ENCODE results near the gene MFF.
"Not testable (repeated sequence)": the region's sequence is repeated elsewhere in the genome, so short reads cannot be mapped to it uniquely, and the experiment has no call there.

Gene MFF

GRCh38 chr2:227370791-227371312 is 45.8 kb downstream of the MFF start:
- H3K4me3 ChIP-seq (ENCODE audit: insufficient read depth, low read depth, low read length, poor library complexity, severe bottlenecking), result no peak overlapping the region
- H3K27me3 ChIP-seq (replicated peaks; ENCODE audit: control insufficient read depth, insufficient read depth, low read length, poor library complexity, severe bottlenecking), result no peaks in the 10 kb centered on the region
- no peak overlapping the region for H3K27ac ChIP-seq (ENCODE audit: insufficient read depth, low read length, poor library complexity, severe bottlenecking)
- no peaks in the 10 kb centered on the region for H3K4me1 ChIP-seq (ENCODE audit: control insufficient read depth, insufficient read depth, low read length, poor library complexity, severe bottlenecking)
- no peaks in the 10 kb centered on the region for H3K36me3 ChIP-seq (ENCODE audit: control insufficient read depth, insufficient read depth, low read length)
- no peak for DNase-seq
- H3K9me3 ChIP-seq (ENCODE audit: control insufficient read depth, low read length), result no peaks in the 10 kb centered on the region

- Histone ChIP-seq H3K4me3 (ENCODE audit: insufficient read depth, low read depth, low read length, poor library complexity, severe bottlenecking) (no peak overlapping the region), H3K36me3 (ENCODE audit: control insufficient read depth, insufficient read depth, low read length) (no peaks in the 10 kb centered on the region), H3K27me3 (replicated peaks; ENCODE audit: control insufficient read depth, insufficient read depth, low read length, poor library complexity, severe bottlenecking) (no peaks in the 10 kb centered on the region), H3K9me3 (ENCODE audit: control insufficient read depth, low read length) (no peaks in the 10 kb centered on the region), H3K27ac (ENCODE audit: insufficient read depth, low read length, poor library complexity, severe bottlenecking) (no peak overlapping the region), H3K4me1 (ENCODE audit: control insufficient read depth, insufficient read depth, low read length, poor library complexity, severe bottlenecking) (no peaks in the 10 kb centered on the region)
- no peak for DNase-seq
Measured at GRCh38 chr2:227373389-227373788, 48.3 kb downstream of the MFF start.

DNA sequence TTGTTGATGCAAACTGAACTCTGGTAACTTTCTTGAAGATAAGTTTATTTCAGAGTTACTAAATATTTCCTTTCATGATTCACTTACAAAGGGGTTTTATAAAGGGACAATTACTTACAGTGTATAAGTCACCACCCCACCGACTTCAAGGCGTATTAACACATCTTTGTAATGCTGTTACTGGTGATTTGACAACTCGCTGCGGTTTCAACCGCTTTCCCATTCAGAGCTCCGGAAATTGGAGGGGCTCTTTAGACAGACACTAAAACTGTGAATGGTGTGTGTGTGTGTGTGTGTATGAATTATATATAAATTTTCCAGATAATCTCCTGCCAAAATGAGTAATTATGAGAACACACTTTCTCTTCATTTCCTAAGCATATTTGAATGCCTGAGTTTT is 49.1 kb downstream of the MFF start:
- Histone ChIP-seq H3K4me3 (ENCODE audit: insufficient read depth, low read depth, low read length, poor library complexity, severe bottlenecking) (no peak overlapping the region), H3K27ac (ENCODE audit: insufficient read depth, low read length, poor library complexity, severe bottlenecking) (no peak overlapping the region), H3K27me3 (replicated peaks; ENCODE audit: control insufficient read depth, insufficient read depth, low read length, poor library complexity, severe bottlenecking) (no peaks in the 10 kb centered on the region), H3K9me3 (ENCODE audit: control insufficient read depth, low read length) (no peaks in the 10 kb centered on the region), H3K4me1 (ENCODE audit: control insufficient read depth, insufficient read depth, low read length, poor library complexity, severe bottlenecking) (no peaks in the 10 kb centered on the region), H3K36me3 (ENCODE audit: control insufficient read depth, insufficient read depth, low read length) (no peaks in the 10 kb centered on the region)
- DNase-seq, result no peak

DNA sequence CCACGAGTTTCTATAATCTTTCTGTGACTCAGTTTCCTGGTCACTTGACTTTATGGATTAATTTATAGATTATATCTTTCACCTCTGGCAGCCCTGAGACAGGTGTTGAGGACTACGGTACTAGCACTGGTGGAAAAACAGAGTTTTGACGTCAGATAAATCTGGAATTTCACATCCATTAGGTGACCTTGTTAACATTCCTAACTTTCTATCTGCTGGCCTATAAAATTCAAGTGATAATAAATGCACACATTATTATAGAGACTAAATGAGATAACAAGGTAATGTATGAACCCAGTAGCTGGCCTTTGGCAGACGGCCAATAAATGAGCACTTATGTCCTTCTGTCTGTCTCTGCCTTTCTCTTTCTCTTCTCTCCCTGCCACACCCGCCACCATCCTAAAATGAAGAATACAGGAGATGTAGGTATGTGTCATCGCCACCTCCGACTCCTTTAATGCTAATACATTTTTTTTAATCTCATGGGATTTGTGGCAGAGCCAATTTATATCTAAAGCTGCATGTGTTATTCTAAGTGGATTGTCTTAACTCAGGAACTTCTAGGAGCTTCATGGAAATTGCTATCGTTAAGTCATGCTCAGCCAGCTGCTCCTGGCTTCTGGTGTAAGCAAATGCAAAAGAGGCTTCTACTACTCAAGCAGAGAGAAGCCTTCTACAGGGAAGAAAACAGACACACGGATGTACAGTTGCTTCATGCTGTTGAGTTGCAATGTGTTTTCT is 51.8 kb downstream of the MFF start:
- DNase-seq, result no peak
- no peaks in the 10 kb centered on the region for H3K4me1 ChIP-seq (ENCODE audit: control insufficient read depth, insufficient read depth, low read length, poor library complexity, severe bottlenecking)
- H3K36me3 ChIP-seq (ENCODE audit: control insufficient read depth, insufficient read depth, low read length), result no peaks in the 10 kb centered on the region
- no peaks in the 10 kb centered on the region for H3K27me3 ChIP-seq (replicated peaks; ENCODE audit: control insufficient read depth, insufficient read depth, low read length, poor library complexity, severe bottlenecking)
- no peaks in the 10 kb centered on the region for H3K9me3 ChIP-seq (ENCODE audit: control insufficient read depth, low read length)
- H3K4me3 ChIP-seq (ENCODE audit: insufficient read depth, low read depth, low read length, poor library complexity, severe bottlenecking), result no peak overlapping the region
- no peak overlapping the region for H3K27ac ChIP-seq (ENCODE audit: insufficient read depth, low read length, poor library complexity, severe bottlenecking)

DNA sequence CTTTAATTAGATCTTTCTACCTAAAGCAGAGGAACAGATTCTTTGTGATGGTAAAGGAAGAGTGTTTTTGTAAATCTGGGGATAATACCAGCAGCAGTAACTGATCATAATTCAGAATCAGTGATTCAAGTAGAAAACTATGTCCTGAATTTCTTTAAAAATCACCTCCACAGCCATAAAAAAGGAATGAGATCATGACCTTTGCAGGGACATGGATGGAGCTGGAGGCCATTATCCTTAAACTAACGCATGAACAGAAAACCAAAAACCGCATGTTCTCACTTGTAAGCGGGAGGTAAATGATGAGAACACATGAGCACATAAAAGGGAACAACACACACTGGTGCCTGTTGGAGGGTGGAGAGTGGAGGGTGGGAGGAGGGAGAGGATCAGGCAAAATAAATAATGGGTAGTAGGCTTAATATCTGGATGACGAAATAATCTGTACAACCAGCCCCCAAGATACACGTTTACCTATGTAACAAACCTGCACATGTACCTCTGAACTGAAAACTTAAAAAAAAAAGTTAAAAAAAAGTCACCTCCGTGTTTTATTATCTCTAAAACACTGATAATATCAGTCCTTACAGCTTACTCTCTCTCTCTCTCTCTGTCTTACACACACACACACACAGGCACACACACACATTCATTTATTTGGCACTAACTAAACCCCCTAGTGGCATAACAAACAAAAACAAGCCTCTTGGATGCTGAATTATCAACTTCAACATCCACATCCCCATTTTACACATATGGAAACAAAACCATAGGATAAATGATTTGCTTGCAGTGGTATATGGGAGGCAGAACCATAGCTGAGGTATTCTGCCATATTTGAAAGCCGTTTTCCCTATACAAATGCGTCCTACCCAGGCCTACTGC is 52.7 kb downstream of the MFF start:
- Histone ChIP-seq H3K4me3 (ENCODE audit: insufficient read depth, low read depth, low read length, poor library complexity, severe bottlenecking) (no peak overlapping the region), H3K27ac (ENCODE audit: insufficient read depth, low read length, poor library complexity, severe bottlenecking) (no peak overlapping the region), H3K4me1 (ENCODE audit: control insufficient read depth, insufficient read depth, low read length, poor library complexity, severe bottlenecking) (no peaks in the 10 kb centered on the region), H3K9me3 (ENCODE audit: control insufficient read depth, low read length) (no peaks in the 10 kb centered on the region), H3K36me3 (ENCODE audit: control insufficient read depth, insufficient read depth, low read length) (no peaks in the 10 kb centered on the region), H3K27me3 (replicated peaks; ENCODE audit: control insufficient read depth, insufficient read depth, low read length, poor library complexity, severe bottlenecking) (no peaks in the 10 kb centered on the region)
- no peak for DNase-seq

GRCh38 chr2:227378371-227378782 is 53.3 kb downstream of the MFF start:
- Histone ChIP-seq H3K36me3 (ENCODE audit: control insufficient read depth, insufficient read depth, low read length) (no peaks in the 10 kb centered on the region), H3K27ac (ENCODE audit: insufficient read depth, low read length, poor library complexity, severe bottlenecking) (no peak overlapping the region), H3K4me3 (ENCODE audit: insufficient read depth, low read depth, low read length, poor library complexity, severe bottlenecking) (no peak overlapping the region), H3K4me1 (ENCODE audit: control insufficient read depth, insufficient read depth, low read length, poor library complexity, severe bottlenecking) (no peaks in the 10 kb centered on the region), H3K9me3 (ENCODE audit: control insufficient read depth, low read length) (no peaks in the 10 kb centered on the region), H3K27me3 (replicated peaks; ENCODE audit: control insufficient read depth, insufficient read depth, low read length, poor library complexity, severe bottlenecking) (no peaks in the 10 kb centered on the region)
- DNase-seq, result no peak

DNA sequence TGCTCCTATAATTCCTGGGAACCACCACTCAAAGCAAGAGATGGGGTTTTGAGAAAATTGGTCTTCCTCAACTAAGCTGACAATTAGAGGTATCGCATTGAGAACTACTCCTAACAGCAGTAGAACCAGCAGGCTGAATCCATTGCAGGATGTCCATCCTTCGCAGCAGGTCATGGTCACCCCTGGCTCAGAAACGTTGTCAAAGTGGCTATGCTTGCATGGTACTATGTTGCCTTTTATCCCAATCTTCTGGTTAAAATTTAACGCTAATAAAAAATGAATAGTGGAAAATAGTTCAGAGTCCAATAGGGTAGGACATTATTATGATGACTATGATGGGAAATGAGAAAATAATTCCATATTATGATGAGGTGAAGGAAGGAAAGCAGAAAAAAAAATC is 54.0 kb downstream of the MFF start, which contains the start of gene TM4SF20:
TM4SF20 (minus strand) TSS at position 212 of the 400 bp plus-strand sequence; CDS start at position 174, 38 bp downstream.
- Histone ChIP-seq H3K9me3 (ENCODE audit: control insufficient read depth, low read length) (no peaks in the 10 kb centered on the region), H3K27me3 (replicated peaks; ENCODE audit: control insufficient read depth, insufficient read depth, low read length, poor library complexity, severe bottlenecking) (no peaks in the 10 kb centered on the region), H3K4me3 (ENCODE audit: insufficient read depth, low read depth, low read length, poor library complexity, severe bottlenecking) (no peak within 1 kb of the TSS), H3K27ac (ENCODE audit: insufficient read depth, low read length, poor library complexity, severe bottlenecking) (no peak within 1 kb of the TSS), H3K4me1 (ENCODE audit: control insufficient read depth, insufficient read depth, low read length, poor library complexity, severe bottlenecking) (no peaks in the 10 kb centered on the region), H3K36me3 (ENCODE audit: control insufficient read depth, insufficient read depth, low read length) (no peaks in the 10 kb centered on the region)
- DNase-seq, result no peak

DNA sequence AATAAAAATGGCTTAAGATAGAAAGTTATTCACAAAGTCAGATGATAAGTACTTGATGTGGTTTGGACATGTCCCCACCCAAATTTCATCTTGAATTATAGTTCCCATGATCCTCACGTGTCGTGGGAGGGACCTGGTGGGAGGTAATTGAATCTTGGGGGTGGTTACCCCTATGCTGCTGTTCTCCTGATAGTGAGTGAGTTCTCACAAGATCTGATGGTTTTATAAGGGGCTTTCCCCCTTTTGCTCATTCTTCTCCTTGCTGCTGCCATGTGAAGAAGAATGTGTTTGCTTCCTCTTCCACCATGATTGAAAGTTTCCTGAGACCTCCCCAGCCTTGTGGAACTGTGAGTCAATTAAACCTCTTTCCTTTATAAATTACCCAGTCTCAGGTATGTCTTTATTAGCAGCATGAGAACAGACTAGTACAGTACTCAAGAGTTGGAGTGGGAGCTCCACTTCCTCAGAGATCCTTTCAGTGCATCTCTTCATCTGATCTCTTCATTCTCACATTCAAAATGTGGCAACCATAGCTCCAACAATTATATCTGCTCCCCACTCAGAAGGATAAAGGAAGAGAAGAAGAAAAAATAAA is 57.3 kb downstream of the MFF start:
- not testable (repeated sequence) for H3K27ac ChIP-seq (ENCODE audit: insufficient read depth, low read length, poor library complexity, severe bottlenecking); H3K36me3 ChIP-seq (ENCODE audit: control insufficient read depth, insufficient read depth, low read length); H3K4me1 ChIP-seq (ENCODE audit: control insufficient read depth, insufficient read depth, low read length, poor library complexity, severe bottlenecking); DNase-seq; H3K4me3 ChIP-seq (ENCODE audit: insufficient read depth, low read depth, low read length, poor library complexity, severe bottlenecking); H3K27me3 ChIP-seq (replicated peaks; ENCODE audit: control insufficient read depth, insufficient read depth, low read length, poor library complexity, severe bottlenecking); H3K9me3 ChIP-seq (ENCODE audit: control insufficient read depth, low read length)

- Histone ChIP-seq H3K9me3 (ENCODE audit: control insufficient read depth, low read length) (no peaks in the 10 kb centered on the region), H3K27me3 (replicated peaks; ENCODE audit: control insufficient read depth, insufficient read depth, low read length, poor library complexity, severe bottlenecking) (no peaks in the 10 kb centered on the region), H3K4me1 (ENCODE audit: control insufficient read depth, insufficient read depth, low read length, poor library complexity, severe bottlenecking) (no peaks in the 10 kb centered on the region), H3K36me3 (ENCODE audit: control insufficient read depth, insufficient read depth, low read length) (no peaks in the 10 kb centered on the region), H3K27ac (ENCODE audit: insufficient read depth, low read length, poor library complexity, severe bottlenecking) (no peak overlapping the region), H3K4me3 (ENCODE audit: insufficient read depth, low read depth, low read length, poor library complexity, severe bottlenecking) (no peak overlapping the region)
- no peak for DNase-seq
Measured at GRCh38 chr2:227383686-227384085, 58.6 kb downstream of the MFF start.

Measured in effector memory CD4-positive, alpha-beta T cell (primary cell).